Daoy (cell line): ENCODE results near the gene TF. TPM values are rescaled to one million over a fixed set of nuclear protein-coding genes. Genes with fewer than 3 reads are reported as not detected.
A peak's percentile ranks its signal among the peaks of the same experiment; 100 is the strongest.
"Not testable (repeated sequence)": the region's sequence is repeated elsewhere in the genome, so short reads cannot be mapped to it uniquely, and the experiment has no call there.

ENCODE experiments used
- DNase-seq: peaks from one replicate; pipeline ENCODE4 v3.0.0-alpha.2; 2015; ENCODE audit warnings: low read depth
- total RNA-seq: library from RNA; depleted of rRNA; stranded (reverse); fragments of >200 nt; shearing (Covaris generic); gene quantifications from 2 replicates; pipeline ENCODE4 v1.2.3, GENCODE V29; 2014; rRNA removed

Gene TF
- total RNA-seq = not detected in 2 replicates

DNA sequence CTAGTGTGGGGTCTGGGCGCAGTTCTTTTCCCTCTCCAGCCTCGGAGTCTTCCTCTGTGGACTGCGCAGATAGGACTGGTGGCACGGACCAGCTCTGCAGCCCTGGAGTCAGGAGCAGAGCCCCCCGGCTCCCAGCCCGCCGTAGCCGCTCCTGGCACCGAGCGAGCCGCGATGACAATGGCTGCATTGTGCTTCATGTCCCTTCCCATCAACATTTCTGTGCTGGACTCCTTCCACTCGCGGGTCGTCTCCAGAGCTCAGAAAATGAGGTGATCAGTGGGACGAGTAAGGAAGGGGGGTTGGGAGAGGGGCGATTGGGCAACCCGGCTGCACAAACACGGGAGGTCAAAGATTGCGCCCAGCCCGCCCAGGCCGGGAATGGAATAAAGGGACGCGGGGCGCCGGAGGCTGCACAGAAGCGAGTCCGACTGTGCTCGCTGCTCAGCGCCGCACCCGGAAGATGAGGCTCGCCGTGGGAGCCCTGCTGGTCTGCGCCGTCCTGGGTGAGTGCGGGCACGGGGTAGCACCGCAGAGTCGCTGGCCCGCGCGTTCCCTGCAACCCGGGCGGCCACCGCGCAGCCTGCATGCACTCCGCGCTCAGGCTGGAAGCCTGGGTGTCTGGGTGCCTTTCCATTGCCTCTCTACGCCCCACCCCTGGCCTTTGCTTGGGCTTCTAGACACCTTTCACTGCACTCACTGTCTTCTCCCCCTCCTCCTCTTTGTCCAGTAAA is at the start of gene TF:
Gene TF (plus strand): TSS at position 413 of the 731 bp plus-strand sequence. CDS start 48 bp downstream, at position 461.
- DNase-seq = no peak

DNA sequence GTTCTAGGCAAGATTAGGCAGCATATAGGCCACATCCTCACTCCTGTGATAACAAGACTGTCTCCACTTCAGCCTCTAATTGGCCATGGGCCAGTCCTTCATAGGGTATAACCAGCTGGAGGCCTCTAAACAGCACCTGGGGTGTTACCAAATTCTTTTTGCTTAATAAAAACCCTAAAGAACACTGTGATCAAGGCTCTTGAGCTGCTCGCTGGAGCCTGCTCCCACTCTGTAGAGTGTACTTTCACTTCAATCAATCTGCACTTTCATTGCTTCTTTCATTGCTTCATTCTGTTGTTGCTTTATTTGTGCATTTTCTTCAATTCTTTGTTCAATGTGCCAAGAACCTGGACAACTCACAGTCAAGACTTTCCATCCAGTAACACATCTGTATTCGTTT is 48.2 kb upstream of the TF start:
- DNase-seq = no peak

DNA sequence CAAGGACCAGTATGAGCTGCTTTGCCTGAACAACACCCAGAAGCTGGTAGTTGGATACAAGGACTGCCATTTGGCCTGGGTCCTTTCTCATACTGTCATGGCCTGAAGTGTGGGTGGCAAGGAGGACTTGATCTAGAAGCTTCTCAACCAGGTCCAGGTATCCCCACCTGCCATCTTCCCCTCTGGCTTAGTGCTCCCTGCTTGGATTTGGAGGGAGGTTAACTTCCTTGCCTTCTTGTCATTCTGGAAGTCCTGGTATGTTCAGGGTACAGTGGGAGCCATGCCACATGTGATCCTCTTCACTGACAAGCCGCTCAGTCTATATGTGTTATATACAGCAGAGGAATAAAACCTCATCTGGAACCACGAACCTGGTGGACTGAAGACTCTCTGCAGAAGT is 46.7 kb upstream of the TF start:
- DNase-seq = no peak

DNA sequence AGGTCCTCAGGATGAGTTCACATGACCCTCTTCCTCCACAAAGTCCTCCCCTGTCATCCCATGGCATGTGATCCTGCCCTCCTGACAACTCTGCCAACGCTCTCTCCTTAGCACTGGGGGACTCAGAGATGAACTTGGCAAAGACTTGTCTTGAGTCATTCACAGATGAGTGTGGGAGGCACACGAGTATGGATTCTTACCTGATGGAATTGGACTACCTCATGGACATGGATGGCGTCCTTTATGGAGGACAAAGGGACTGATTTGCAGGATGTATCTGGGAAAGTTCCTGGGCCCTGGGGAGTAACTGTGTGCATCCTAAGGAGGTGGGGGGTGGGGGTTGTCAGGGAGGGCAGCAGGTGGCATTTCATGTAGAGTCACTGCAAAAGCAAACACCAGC is 46.3 kb upstream of the TF start:
- no peak for DNase-seq

DNA sequence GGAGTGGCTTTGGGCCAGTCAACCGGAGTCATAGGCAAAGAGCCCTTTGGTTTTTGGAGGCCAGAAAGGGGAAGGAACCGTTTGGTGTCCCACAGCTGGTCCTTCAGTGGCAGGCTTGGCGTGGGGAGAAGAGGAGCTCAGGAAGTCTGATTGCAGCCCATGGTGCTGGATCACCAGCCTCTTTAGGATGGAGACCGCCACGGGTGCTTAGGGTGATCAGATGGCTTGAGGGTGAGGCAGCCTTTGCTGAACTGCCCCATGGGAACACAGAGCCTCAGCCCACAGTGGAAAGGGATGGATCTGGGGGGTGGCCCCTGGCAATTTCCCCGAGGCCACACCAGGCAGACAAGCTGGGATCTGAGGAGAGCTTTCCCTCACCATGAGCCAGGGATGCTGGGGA is 45.8 kb upstream of the TF start:
- DNase-seq = no peak

DNA sequence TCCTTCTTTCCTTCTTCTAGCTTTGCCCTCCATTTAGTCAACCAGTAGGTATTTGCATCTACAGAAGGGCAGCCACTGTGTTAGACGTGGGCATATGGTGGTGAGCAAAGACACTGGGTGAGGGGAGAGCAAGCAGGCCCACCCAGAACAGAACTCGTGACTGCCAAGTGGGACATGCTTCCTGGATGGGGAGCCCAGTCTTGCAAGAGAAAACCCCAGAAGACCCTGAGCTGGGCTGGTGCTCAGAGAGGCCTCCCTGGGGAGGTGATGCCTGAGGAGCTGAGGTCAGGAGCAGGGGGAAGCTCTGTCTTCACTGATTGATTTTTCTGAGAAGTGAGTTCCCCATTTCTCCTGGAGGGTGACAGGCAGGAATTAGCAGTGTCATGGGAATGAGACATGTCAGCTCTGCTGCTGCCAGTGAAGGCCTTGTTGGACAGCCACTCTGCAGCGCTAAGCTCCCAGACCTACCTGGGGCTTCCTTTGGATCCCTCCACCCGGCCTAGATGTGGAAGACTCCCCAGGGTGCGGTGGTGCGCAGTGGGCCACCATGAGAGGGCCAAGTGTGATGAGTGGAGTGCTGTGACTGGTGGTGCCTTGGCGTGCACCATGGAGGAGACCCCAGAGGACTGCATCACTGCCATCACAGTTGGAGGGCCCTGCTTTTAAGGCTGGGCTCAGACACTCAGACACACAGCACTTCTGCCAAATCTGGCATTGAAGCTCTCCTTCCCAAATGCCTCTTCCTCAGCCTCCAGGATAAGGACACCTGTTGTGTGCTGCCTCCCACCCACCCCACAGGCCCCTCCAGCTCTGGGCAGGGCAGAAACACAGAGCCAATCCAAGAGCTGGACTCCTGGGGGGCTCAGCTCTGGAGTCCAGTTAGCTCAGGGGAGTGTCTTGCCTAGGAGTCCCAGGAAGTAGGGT is 44.5 kb upstream of the TF start:
- DNase-seq = no peak

DNA sequence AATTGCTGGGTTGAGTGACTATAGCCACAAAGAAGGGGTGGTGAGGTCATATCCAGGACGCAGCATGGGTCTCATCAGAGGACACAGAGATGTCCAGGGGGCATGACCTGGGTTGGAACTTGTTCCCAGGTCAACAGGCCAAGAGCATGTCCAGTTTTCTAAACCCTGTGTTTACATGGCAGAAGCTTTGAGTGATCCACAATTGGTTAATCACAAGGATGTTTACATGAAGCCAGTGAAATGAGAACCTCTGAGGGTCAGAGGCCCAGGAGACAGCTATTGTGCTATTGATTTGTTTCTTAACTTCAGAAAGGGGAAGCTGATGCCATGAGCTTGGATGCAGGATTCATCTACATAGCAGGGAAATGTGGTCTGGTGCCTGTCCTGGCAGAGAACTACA is 42.3 kb upstream of the TF start:
- no peak for DNase-seq

DNA sequence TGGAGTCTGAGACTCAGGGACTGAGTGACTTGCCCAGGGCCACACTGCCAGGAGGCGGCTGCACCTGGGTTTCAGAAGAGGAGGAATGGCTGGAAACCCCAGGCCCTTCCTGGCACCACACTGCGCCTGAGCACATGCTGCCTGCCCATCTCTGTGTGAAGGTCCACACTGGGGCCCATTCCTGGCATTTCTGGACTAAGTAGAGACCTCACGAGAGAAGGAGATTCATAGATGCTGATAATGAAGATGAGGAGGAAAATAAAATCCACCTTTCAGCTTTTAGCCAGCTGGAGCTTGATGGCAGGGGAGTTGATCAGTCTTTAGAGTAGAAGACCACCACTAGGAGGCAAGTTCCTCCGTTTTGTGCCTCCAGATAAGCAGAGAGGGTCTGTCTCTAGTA is 40.2 kb upstream of the TF start:
- DNase-seq = no peak

DNA sequence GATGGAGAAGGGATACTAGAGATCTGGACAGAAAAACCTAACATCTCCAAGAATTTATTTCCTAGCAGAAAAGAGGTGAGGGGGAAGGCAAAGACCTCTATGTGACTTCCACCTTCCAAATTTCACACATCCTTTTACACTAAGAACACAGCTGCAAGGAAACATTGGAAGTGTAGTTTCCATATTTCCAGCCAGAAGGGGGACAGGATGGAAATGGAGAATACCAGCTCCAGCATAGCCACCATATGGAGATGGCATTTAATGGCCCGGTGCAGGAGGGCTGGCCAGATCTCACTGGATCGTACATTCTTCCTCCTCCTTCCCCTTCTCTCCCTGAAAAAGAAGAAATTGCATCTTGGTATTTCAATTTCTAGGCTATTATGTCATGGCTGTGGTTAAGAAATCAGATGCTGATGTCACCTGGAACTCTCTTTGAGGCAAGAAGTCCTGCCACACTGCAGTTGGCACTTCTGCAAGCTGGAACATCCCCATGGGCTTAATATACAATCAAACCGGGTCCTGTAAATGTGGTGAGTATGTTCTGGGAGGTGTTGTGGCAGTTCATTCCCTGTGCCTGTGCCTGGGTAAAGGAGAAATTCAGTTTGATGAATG is 36.9 kb upstream of the TF start:
- no peak for DNase-seq

DNA sequence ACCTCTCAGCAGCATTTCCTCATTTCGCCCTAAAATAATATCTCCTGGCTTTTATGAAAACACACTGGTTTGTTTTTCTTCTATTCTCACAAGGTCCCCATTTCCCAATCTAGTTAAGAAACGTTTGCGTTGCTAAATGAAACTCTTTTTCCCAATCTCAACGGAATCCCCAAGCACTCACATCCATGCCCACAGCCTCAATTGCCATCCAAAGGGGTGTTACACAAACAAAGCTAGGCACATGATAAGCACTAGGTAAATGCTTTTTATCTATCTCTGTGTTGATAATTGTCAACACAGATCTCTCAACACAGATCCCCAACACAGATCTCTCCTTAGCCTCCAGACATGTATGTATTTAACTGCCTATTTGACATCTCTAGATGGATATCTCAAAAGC is 35.2 kb upstream of the TF start:
- no peak for DNase-seq

DNA sequence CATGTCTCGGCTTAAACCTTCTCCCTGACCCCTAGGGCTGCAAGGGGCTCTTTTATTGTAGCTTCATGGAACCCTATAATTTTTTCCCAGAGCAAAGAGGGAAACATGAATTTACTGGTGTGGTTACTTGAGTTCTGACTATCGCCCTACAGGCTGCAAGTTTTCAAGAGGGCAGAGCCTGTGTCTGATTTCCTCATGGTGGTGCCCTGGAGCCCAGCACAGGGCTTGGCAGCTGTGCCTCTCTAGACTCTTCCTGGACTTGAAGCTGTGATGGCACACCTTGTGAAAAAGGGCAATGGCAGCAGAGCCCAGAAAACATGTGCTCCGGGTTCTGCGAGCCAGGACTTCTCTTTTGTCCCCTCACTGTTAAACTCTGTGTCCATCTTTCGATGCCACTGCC is 34.2 kb upstream of the TF start:
- no peak for DNase-seq

DNA sequence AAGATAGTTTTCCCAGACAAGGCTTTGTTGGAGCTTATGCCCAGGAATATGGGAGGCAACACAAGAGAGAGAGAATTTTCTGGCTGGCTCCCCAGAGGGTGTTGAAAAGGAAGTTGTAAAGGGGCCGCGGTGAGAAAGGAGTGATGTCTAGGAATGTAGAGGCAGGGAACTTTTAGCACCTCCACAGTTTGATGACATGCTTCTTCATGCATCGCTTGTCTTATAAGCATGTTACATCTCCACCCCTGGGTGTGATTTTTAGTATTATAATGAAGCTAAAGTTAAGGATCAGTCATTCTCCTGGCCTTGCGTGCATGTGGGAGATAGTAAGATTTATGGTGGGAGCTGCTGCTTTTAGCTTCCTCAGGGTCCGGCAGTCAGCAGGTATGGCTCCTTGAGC is 32.8 kb upstream of the TF start:
- DNase-seq = no peak

DNA sequence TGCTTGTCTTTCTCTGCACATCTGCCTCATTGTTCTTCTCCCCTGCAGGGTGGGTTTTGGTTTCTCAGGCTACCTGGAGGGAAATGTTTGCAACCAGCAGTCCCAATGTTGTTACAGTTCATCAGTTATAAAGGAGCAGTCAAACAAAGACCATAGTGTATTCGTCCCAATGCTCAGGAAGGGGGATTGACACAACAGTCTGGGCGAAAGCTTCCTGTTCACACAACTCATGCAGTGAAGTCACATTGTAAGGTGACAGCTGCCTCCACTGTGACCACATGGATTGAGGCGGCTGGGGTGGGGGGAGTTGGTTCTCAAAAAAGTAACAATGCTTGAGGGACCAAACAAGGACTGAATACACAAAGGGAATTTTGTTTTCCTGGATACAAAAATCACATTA is 28.8 kb upstream of the TF start:
- DNase-seq = no peak

DNA sequence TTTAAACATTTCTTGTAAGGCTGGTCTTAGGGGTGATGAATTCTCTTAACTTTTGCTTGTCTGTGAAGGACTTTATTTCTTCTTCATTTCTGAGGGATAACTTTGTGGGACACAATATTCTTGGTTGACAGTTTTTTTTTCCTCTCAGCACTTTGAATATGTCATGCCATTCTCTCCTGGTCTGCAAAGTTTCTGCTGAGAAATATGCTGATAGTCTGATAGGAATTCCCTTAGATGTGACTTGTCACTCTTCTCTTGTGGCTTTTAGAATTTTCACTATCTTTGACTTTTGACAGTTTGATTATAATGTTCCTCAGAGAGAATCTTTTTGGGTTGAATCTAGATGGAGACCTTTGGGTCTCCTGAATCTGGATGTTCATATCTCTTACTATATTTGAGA is 23.3 kb upstream of the TF start:
- DNase-seq = no peak

DNA sequence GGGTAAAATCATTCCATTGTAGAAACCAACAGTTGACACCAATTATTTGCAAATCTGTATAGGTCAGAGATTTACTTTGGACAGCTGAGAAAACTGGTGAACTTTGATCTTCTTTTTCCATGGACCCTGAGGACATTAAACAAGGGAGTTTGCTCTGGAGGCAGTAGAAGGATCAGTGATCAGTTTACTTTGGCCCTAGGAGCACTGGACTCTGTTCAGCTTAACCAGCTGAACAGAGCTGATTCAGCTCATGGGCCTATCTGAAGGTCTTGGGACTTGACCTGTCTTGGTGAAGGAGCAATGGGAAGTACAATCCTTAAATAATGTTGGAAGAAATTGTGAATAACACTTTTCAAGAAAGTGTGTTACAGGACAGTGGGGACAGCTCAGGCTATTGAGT is 15.2 kb upstream of the TF start:
- no peak for DNase-seq

DNA sequence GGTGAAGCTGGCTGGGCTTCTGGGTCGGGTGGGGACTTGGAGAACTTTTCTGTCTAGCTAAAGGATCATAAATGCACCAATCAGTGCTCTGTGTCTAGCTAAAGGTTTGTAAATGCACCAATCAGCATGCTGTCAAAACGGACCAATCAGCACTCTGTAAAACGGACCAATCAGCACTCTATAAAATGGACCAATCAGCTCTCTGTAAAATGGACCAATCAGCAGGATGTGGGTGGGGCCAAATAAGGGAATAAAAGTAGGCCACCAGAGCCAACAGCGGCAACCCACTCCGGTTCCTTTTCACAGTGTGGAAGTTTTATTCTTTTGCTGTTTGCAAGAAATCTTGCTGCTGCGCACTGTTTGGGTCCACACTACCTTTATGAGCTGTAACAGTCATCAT is 14.0 kb upstream of the TF start:
- not testable (repeated sequence) for DNase-seq

DNA sequence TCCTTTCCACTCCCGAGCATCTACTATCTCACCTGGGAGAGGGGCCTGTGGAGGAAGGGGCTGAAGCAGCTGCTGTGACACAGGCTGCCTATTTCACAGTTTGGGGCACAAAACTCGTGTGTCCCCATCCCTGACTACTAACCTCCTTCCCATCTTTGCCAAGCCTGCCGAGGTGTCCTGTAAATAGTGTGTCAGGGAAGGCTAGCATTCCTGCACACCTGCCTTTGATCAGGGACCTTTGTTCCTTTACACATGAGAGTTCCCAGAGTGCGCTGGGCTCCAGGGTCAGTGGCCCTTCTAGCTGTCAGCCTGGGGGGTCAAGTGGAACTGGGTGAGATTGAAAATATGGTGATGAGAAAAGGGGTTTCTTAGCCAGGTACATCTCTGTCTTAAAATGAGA is 13.0 kb upstream of the TF start:
- no peak for DNase-seq

DNA sequence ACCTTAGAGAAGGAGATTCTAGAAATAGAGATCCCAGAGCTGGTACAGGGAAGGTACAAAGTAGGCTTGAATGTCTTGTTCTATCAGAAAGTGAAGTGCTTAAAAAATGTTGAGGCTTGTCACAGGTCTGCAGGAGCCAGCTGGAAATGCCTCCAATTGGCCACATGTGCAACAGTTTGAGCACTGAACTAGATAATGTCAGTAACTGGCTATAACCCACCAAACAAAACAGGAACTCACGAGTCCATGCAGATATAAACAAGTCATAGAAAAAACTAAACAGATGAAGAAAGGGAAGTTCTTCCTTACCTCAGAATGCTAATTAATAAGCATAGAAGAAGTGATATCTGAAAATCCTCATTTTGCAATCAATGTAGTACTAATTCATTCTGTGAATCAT is 11.9 kb upstream of the TF start:
- DNase-seq = no peak

DNA sequence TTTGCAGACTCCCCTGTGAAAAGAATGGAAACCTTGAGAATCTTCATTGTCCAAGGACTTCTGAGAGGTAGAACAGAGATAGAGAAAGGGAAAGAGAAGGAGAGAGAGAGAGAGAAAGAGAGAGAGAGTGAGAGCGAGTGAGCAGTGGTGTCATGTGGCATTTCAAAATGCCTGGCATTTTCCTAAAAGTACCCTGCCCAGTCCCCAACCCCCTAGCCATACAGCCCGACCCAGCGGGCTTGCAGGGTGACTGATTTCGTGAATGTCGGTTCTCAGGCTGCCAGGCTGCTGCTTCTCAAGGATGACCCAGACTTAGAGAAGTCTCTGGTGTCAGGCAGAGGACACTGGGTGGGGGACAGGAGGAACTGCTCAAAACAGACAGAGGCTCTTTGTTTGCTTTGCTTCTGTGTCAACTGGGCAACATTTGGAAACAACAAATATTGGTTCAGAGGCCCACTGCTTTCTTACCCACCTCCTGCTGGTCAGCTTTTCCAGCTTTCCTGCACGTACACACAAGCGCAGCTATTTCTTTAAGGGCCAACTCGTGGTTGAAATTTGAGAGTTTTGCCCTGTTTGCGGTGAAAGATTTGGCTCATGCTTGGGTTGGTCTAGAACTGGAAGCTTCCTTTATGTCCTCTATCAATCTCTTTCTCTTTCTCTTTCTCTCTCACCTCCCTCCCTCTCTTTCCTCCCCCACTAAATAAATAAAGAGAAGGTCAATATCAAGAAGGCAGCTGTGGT is 3.7 kb upstream of the TF start:
- peak; percentile 49 for DNase-seq

DNA sequence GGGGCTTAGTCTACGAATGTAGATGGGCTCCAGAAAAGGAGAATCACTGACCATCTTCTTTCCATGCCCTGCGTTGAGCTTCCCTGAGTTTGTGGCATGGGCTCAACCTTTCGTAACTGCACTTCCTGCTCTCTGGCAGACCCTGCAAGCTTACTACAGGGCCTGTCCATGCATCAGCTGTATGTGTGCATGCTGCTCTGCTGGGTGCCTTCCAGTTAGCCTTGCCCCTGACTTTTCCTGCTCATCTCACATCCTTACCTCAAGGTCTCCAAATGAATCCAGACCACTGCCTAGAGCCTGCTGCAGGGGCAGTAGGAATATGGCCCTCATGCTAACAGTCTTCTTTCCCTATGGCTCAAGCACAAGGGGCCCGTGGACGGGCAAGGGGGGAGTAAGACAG is 2.0 kb upstream of the TF start:
- DNase-seq = no peak

DNA sequence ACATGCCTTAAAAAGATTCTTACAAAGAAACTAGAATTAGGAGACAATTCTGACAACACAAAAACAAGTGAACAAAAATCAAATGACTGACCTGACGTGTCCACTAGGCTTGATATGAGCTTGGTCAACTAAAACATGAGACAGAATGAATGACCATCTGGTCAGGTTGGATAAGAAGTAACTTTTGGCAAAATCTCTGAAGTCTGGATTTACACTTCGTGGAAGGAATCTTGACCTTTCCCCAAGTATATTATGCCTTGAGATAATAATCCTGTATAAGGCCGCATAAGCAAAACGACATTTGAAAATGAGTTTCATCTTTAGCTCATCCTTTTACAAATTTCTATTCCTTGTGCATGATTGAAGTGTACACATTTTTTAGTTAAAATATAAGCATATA is 1.1 kb upstream of the TF start:
- no peak for DNase-seq

DNA sequence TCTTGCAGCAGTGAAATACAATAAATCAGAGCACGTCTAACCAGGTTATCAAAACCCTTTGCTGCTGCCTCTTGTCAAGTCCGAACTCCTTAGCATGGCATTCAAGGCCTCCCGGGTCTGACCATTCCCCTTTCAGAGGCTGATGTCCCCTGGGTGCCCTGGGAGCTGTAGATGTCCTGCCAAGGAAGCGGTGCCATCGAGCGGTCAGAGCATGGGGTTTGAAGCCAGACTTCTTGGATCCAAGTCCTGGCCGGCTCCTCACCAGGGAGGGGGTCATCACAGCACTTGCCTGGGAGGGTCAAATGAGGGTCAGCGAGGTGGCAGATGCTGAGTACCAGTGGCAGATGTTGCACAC is 496 bp downstream of the TF start:
- DNase-seq = no peak
